CMK (cell line): ENCODE results near the gene AQP2.

ENCODE experiments used
- DNase-seq: peaks from one replicate; pipeline ENCODE4 v3.0.0-alpha.2; 2010; ENCODE audit warnings: low read depth

AQP2 gene

GRCh38 chr12:49955899-49956662 is 5.5 kb downstream of the AQP2 start:
- no peak for DNase-seq

- no peak for DNase-seq
Measured at GRCh38 chr12:49956663-49957569, 6.4 kb downstream of the AQP2 start.

GRCh38 chr12:49957570-49957967 is 7.0 kb downstream of the AQP2 start:
- DNase-seq: no peak

- DNase-seq: no peak
Measured at GRCh38 chr12:49959685-49960473, 9.3 kb downstream of the AQP2 start.

GRCh38 chr12:49960474-49961110 is 10.1 kb downstream of the AQP2 start:
- no peak for DNase-seq

- no peak for DNase-seq
Measured at GRCh38 chr12:49961111-49961922, 10.8 kb downstream of the AQP2 start, which contains the start of gene AQP5. AQP5 (plus strand) TSS chr12:49961872; CDS start chr12:49962018, 146 bp downstream.

GRCh38 chr12:49961993-49962764 is 11.6 kb downstream of the AQP2 start:
- DNase-seq: no peak

GRCh38 chr12:49962861-49963765 is 12.6 kb downstream of the AQP2 start:
- no peak for DNase-seq

- DNase-seq: no peak
Measured at GRCh38 chr12:49963976-49964815, 13.7 kb downstream of the AQP2 start.

GRCh38 chr12:49964849-49965624 is 14.5 kb downstream of the AQP2 start:
- DNase-seq: no peak

GRCh38 chr12:49965836-49966235 is 15.3 kb downstream of the AQP2 start:
- DNase-seq: no peak

- DNase-seq: no peak
Measured at GRCh38 chr12:49966511-49967041, 16.0 kb downstream of the AQP2 start.

GRCh38 chr12:49967042-49967776 is 16.7 kb downstream of the AQP2 start:
- DNase-seq: peak; percentile 76

- no peak for DNase-seq
Measured at GRCh38 chr12:49967777-49968250, 17.3 kb downstream of the AQP2 start.

GRCh38 chr12:49968471-49968870 is 17.9 kb downstream of the AQP2 start:
- no peak for DNase-seq

GRCh38 chr12:49969027-49969426 is 18.5 kb downstream of the AQP2 start:
- DNase-seq: no peak
